AG09309 (cell line): ENCODE measurements around the gene MYO1D.
"Not testable (repeated sequence)": the region's sequence is repeated elsewhere in the genome, so short reads cannot be mapped to it uniquely, and the experiment has no call there.

Source experiments
- DNase-seq: peaks from one replicate; pipeline ENCODE4 v3.0.0-alpha.2; 2010; ENCODE audit warnings: low read depth
- H3K4me3 ChIP-seq: 2 replicates; pipeline ENCODE4 v1.5.1; 2011; ENCODE audit warnings: mild to moderate bottlenecking, low read depth, low read length, moderate library complexity; ENCODE audit not compliant: control insufficient read depth
- TF ChIP-seq, protein P1 (sequence below): IDR thresholded peaks from 2 replicates; pipeline ENCODE4 v1.5.1; 2011; ENCODE audit warnings: mild to moderate bottlenecking, low read depth, low read length, inconsistent platforms; ENCODE audit not compliant: insufficient read depth, control insufficient read depth; ENCODE audit errors: missing control alignments

MYO1D gene

DNA sequence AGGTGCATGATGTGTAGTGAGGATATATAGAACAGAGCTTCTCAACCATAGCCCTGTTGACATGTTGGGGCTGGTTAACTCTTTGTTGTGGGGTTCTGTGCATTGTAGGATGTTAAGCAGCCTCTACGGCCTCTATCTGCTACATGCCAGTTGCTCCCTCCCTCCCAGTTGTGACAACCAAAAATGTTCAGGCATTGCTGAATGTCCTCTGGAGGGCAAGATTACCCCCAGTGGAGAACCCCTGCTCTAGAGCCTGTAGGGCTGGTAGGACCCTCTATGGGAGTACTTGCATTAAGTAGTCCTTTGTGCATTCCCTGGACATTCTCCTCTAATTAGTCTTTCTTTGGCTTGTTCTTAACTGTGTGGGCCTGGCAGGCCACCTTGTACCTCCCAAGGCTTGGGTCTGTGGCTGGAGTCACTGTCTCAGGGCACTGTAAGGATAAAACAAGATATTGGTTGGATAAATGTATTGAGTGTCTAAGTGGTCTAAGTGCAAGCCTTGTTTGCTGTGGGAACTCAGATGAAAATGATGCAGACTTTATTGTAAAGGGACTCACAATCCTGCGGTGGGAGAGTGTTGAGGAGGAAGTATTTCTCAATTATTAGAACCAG lies 19.8 kb upstream of the MYO1D start:
- no peak for DNase-seq
- TF ChIP-seq, protein P1, sequence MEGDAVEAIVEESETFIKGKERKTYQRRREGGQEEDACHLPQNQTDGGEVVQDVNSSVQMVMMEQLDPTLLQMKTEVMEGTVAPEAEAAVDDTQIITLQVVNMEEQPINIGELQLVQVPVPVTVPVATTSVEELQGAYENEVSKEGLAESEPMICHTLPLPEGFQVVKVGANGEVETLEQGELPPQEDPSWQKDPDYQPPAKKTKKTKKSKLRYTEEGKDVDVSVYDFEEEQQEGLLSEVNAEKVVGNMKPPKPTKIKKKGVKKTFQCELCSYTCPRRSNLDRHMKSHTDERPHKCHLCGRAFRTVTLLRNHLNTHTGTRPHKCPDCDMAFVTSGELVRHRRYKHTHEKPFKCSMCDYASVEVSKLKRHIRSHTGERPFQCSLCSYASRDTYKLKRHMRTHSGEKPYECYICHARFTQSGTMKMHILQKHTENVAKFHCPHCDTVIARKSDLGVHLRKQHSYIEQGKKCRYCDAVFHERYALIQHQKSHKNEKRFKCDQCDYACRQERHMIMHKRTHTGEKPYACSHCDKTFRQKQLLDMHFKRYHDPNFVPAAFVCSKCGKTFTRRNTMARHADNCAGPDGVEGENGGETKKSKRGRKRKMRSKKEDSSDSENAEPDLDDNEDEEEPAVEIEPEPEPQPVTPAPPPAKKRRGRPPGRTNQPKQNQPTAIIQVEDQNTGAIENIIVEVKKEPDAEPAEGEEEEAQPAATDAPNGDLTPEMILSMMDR: no peak

DNA sequence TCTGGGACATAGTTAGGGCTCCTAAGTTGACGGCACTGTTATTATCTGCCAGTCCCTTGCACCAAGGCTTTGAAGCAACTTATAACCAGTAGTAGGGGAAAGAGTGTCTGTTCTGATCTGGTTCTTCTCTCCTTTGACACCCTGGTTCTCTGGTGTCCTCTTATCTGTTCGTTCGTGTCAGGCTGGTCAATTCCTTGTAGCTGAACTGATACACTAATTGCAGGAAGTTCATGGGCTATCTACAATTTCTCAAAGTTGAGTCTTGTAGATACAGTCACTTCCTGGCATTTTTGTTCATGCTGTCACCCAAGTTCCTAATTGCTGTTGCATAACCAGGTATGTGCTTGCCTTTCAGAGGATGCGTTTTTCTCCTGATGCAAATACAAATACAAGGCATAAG lies 17.3 kb upstream of the MYO1D start:
- TF ChIP-seq, protein P1: no peak
- DNase-seq: no peak

More for the DNA sequence above, 19.8 kb upstream of the MYO1D start:
- no peak overlapping the region for H3K4me3 ChIP-seq

GRCh38 chr17:32887410-32887809 lies 10.5 kb upstream of the MYO1D start:
- not testable (repeated sequence) for DNase-seq, H3K4me3 ChIP-seq

More for the DNA sequence above, 17.3 kb upstream of the MYO1D start:
- no peak overlapping the region for H3K4me3 ChIP-seq

DNA sequence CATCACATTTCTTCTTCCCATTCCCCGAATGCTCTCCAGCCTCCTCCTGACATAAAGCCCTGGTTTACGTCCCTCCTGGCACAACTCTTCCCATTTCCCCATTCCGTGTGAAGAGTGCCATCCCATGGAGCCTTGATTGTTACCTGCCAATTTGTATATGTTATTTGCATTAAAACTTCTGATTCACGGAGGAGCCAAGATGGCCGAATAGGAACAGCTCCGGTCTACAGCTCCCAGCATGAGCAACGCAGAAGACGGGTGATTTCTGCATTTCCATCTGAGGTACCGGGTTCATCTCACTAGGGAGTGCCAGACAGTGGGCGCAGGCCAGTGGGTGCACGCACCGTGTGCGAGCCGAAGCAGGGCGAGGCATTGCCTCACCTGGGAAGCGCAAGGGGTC lies 10.0 kb upstream of the MYO1D start:
- H3K4me3 ChIP-seq, DNase-seq: not testable (repeated sequence)

- H3K4me3 ChIP-seq: no peak overlapping the region
- TF ChIP-seq, protein P1: no peak
- DNase-seq: no peak
These were observed 5.8 kb upstream of the MYO1D start for GRCh38 chr17:32882734-32883133.

DNA sequence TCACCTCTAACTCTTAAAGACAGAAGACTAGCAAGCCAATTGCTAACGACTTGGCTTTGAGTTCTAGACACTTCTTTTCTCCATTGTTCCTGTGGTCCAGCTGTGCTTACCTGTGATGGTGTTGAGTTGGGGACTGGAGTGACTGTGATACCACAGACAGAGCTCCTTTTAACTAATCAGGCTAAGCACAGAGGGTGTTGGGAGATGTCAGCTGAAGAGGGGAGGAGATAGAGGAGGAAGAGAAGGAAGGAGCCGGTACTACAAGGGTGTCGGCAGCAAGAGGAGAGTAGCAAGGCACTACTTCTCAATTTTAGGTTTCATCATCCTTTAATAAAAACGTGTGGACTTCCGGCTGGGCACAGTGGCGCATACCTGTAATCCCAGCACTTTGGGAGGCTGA lies 5.1 kb upstream of the MYO1D start:
- DNase-seq: no peak
- TF ChIP-seq, protein P1: no peak
- no peak overlapping the region for H3K4me3 ChIP-seq

- TF ChIP-seq, protein P1: no peak
- no peak for DNase-seq
- no peak overlapping the region for H3K4me3 ChIP-seq
These were observed 3.9 kb upstream of the MYO1D start for GRCh38 chr17:32880671-32881453.

- DNase-seq: no peak
- H3K4me3 ChIP-seq: no peak overlapping the region
- TF ChIP-seq, protein P1: no peak
These were observed 2.2 kb upstream of the MYO1D start for GRCh38 chr17:32879134-32879533.
